ENCODE measurements around the gene TRIM9. TPM values are rescaled to one million over a fixed set of nuclear protein-coding genes. Genes with fewer than 3 reads are reported as not detected.

Gene TRIM9
- total and polyA plus RNA-seq, 2 of the 4 experiments (the other 2 are of a cell fraction), result under 0.01 to 0.09 TPM

DNA sequence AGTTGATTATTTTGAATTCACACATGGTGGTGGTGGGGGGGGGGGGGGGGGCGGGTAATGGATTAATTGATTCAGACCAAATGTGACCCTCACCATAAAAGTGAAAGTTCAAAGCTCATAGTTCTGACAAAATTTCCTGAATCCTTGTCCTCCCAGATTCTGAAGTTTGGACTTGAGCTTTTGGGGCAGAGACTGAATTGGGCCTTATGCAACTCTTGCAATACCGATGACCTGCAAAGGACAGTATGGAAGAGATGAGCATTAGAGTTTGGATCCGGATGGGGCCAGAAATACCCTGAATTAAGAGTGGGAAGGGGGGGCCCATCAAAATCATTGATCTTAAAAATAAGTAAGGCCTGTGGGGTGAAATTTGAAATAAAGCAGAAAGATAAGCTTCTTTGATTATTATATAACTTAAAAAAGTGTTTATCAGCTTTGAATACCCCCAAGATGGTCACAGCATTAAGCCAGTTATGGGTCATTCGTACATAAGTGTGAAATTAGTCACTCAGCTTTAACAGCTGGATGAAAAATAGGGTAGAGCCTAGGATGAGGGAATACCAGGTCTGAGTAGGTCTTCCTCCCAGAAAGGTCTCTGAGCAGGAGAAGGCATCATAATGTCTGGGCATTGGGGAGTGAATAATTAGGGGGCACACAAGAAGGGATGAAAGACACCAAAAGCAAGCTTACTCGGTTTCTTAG, 148.5 kb downstream of the TRIM9 start:
- Histone ChIP-seq H3K14ac (replicated peaks; ENCODE audit: low read depth, low read length) (no peak overlapping the region), H3K4me2 (ENCODE audit: low read depth, low read length) (no peak overlapping the region), H2AK5ac (ENCODE audit: low read depth, low read length) (no peak overlapping the region; the same call in 1 of the 2 replicates), H2BK5ac (ENCODE audit: low read depth, low read length, poor library complexity, severe bottlenecking) (no peak overlapping the region), H3K4ac (ENCODE audit: low read depth, low read length) (no peak overlapping the region), H2AK9ac (replicated peaks; ENCODE audit: low read depth, low read length, poor library complexity) (no peak overlapping the region), H4K8ac (ENCODE audit: low read depth in 2 of 2, low read length in 2 of 2) (no peak overlapping the region), H3K9me1 (ENCODE audit: insufficient read depth, low read length) (no peaks in the 10 kb centered on the region; the same call in 1 of the 2 replicates), H3K36me3 (ENCODE audit: control insufficient read depth, insufficient read depth, low read length) (no peaks in the 10 kb centered on the region), H3K56ac (ENCODE audit: extremely low read depth, insufficient read depth, low read length) (no peak overlapping the region), H2BK15ac (ENCODE audit: low read depth, low read length) (no peak overlapping the region; the same call in 2 of the 3 replicates), H4K91ac (ENCODE audit: insufficient read depth, low read depth, low read length) (no peak overlapping the region), H4K5ac (ENCODE audit: low read depth, low read length) (no peak overlapping the region), H3K4me1 (ENCODE audit: control insufficient read depth, insufficient read depth, low read length) (peaks cover 9% of the 10 kb centered on the region; the same call in 1 of the 2 replicates), H2BK120ac (ENCODE audit: low read depth, low read length) (no peak overlapping the region), H3K27ac (ENCODE audit: insufficient read depth, low read length) (no peak overlapping the region), H3K4me3 (ENCODE audit: insufficient read depth, low read depth, low read length) (no peak overlapping the region), H3K27me3 (ENCODE audit: control insufficient read depth, insufficient read depth, low read length) (no peaks in the 10 kb centered on the region), H4K20me1 (ENCODE audit: insufficient read depth, low read length) (no peaks in the 10 kb centered on the region), H3K79me1 (ENCODE audit: low read depth in 1 of 2, low read length in 2 of 2) (peaks cover 4% of the 10 kb centered on the region in 2 experiments; a peak in 1 of 4 replicates), H3K18ac (ENCODE audit: low read depth, low read length) (no peak overlapping the region), H3K9ac (ENCODE audit: low read depth, low read length) (no peak overlapping the region), H2BK20ac (ENCODE audit: low read depth, low read length) (no peak overlapping the region), H2AFZ (replicated peaks; ENCODE audit: low read length, poor library complexity) (no peak overlapping the region), H3K23ac (ENCODE audit: low read depth, low read length) (no peak overlapping the region), H3K9me3 (ENCODE audit: control insufficient read depth, insufficient read depth, low read length) (no peaks in the 10 kb centered on the region)
- 100% methylated on average over 1 of the region's 5 CpGs; no CpG with 5 or more reads in 1 of the 2 experiments for WGBS, 2 experiments (ENCODE audit: extremely low coverage in 2 of 2, insufficient read length in 1 of 2)
- TF ChIP-seq CHD1 (IDR thresholded peaks at IDR 0.05; ENCODE audit: low read depth, low read length) (no peak), MXI1 (IDR thresholded peaks at IDR 0.05; ENCODE audit: borderline replicate concordance, low read depth, low read length) (no peak), ELK1 (IDR thresholded peaks at IDR 0.05; ENCODE audit: borderline replicate concordance, low read depth, low read length) (no peak), RCOR1 (IDR thresholded peaks at IDR 0.05; ENCODE audit: insufficient replicate concordance, low read length) (no peak), BHLHE40 (IDR thresholded peaks at IDR 0.05; ENCODE audit: low read depth, low read length) (no peak)
- ChIA-PET CTCF (interaction anchor here (0.6 to 1.9 kb wide), 2 partner anchors 9 to 609 kb away, joined by 6 read pairs; no protein-coding TSS in a partner anchor), POLR2A (ENCODE audit: unreplicated experiment) (no interaction called here)
- in situ Hi-C loops (cut with MboI; ENCODE audit: low sequenced_read_pairs) (no loop called here), intact Hi-C loops (cut with micrococcal nuclease) (no loop called here), dilution Hi-C loops (cut with HindIII; ENCODE audit: low sequenced_read_pairs, unreplicated experiment) (no loop called here)
- DNase-seq (no peak), ATAC-seq (ENCODE audit: low read depth) (no peak)
- BruUV-seq (replicated peaks), result no TSS peak

Data from IMR-90 (cell line).